Right kidney (tissue), 9 donors: ENCODE data around the gene ZNF224.

ENCODE experiments used
- DNase-seq: peaks from one replicate; pipeline ENCODE4 v3.0.0-alpha.2; 2016
- long read RNA-seq, 8 donors: transcript quantifications; one replicate each; lab custom pipeline, GENCODE V29; 2026

The ZNF224 gene
- long read RNA-seq, donor 1, transcript ZNF224-203 (1 exons, 1,552 nt), result minor isoform, 5 of 21 reads
- long read RNA-seq, donor 1, transcript ZNF224-208 (1 exons, 2,994 nt), result major isoform, 16 of 21 reads
- long read RNA-seq, donor 1, partial matches to known transcripts, result 0 of 21 reads
- long read RNA-seq, donor 1, other reads (novel, unspliced or antisense), result 0 of 21 reads
- long read RNA-seq, donor 2, partial matches to known transcripts, result 0 of 4 reads
- long read RNA-seq, donor 2, other reads (novel, unspliced or antisense), result 0 of 4 reads
- long read RNA-seq, donor 3, transcript ZNF224-208 (1 exons, 2,994 nt), result major isoform, 8 of 17 reads
- long read RNA-seq, donor 3, partial matches to known transcripts, result 6 of 17 reads
- long read RNA-seq, donor 3, other reads (novel, unspliced or antisense), result 0 of 17 reads
- long read RNA-seq, donor 4, transcript ZNF224-208 (1 exons, 2,994 nt), result major isoform, 9 of 20 reads
- long read RNA-seq, donor 4, transcript ZNF224-203 (1 exons, 1,552 nt), result major isoform, 9 of 20 reads
- long read RNA-seq, donor 4, partial matches to known transcripts, result 0 of 20 reads
- long read RNA-seq, donor 4, other reads (novel, unspliced or antisense), result 0 of 20 reads
- long read RNA-seq, donor 5, transcript ZNF224-208 (1 exons, 2,994 nt), result major isoform, 15 of 23 reads
- long read RNA-seq, donor 5, transcript ZNF224-203 (1 exons, 1,552 nt), result minor isoform, 6 of 23 reads
- long read RNA-seq, donor 5, partial matches to known transcripts, result 0 of 23 reads
- long read RNA-seq, donor 5, other reads (novel, unspliced or antisense), result 0 of 23 reads
- long read RNA-seq, donor 6, transcript ZNF224-208 (1 exons, 2,994 nt), result major isoform, 14 of 16 reads
- long read RNA-seq, donor 6, partial matches to known transcripts, result 0 of 16 reads
- long read RNA-seq, donor 6, other reads (novel, unspliced or antisense), result 0 of 16 reads
- long read RNA-seq, donor 7, transcript ZNF224-208 (1 exons, 2,994 nt), result major isoform, 16 of 30 reads
- long read RNA-seq, donor 7, partial matches to known transcripts, result 8 of 30 reads
- long read RNA-seq, donor 7, other reads (novel, unspliced or antisense), result 0 of 30 reads
- long read RNA-seq, donor 8, transcript ZNF224-208 (1 exons, 2,994 nt), result major isoform, 7 of 14 reads
- long read RNA-seq, donor 8, transcript ZNF224-203 (1 exons, 1,552 nt), result minor isoform, 6 of 14 reads
- long read RNA-seq, donor 8, partial matches to known transcripts, result 0 of 14 reads
- long read RNA-seq, donor 8, other reads (novel, unspliced or antisense), result 0 of 14 reads

- peak; percentile 82 for DNase-seq
Observed at GRCh38 chr19:44093931-44094765, at the start of gene ZNF224. ZNF224 (plus strand) TSS chr19:44094361; CDS start chr19:44097874, 3,513 bp downstream.

DNA sequence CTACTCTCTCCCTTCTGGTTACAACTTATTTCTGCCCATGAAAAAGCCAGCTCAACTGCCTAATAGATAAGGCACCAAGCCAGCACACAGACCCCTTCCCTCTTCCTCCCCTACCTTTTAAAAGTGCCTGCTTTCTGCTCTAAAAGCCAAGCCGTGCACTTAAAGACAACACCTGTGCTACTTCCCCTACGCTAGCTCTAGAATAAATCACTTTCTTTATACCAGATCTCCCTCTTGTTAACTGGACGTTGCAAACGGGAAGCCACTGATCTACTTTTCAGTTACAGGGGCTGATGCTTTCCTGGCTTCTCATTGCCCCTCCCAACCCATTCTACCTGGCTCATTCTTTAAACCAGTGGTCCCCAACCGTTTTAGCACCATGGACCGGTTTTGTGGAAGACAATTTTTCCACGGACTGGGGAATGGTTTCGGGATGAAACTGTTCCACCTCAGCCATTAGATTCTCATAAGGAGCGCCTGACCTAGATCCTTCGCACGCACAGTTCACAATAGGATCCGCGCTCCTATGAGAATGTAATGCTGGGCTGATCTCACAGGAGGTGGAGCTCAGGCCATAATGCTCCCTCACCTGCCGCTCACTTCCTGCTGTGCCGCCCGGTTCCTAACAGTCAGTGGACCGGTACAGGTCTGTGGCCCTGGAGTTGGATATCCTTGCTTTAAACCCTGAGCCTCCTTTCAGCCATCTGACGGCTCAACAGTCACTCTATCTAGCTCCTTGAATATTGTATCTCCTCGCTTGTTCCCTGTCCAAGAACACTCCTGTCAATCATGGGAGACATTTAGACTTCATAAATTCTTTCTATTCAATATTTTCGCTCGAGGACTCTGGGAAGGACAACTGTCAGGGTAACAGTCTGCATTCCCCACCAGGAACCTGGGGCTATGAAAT, 43.2 kb upstream of the ZNF224 start:
- DNase-seq, result peak; percentile 13

DNA sequence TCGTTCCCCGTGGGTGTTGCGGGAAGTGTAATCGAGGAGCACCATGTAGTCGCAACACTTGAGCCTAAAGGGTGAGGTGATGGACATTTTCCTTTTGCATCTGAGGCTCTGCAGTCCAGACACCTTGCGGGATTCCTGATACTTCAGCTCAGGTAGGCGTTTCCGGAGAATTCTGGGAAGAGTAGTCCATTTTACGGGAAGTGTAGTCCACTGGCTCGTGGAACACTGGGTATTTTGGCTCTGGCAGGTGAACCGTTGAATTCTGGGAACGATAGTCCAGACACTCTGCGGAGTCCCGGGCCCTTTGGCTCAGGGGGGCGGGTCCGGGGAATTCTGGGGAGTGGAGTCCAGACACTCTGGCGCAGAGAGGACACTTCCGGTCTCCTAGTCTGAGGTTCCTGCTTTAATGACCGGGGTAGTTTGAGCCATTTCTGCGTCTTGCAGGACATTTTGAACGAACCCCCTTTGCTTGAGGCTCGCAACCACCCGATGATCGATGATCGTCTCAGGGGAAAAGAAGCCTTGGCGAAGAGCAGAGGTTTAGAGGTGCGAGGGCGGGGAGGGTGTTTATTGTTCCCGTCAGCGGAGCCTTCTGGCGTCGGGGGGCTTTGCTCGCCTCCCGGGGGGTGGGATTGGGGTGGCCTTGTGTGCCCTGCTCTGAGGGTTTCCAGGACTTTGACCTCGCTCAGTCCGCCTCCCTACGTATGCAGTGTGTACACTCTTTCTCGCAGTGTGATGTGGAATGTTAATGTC, 42.3 kb upstream of the ZNF224 start, which contains the start of gene ZNF223:
ZNF223 (plus strand) TSS at position 387 of the 753 bp plus-strand sequence. CDS start 3,141 bp downstream, outside the sequence.
- peak; percentile 60 for DNase-seq

- no peak for DNase-seq
Observed at GRCh38 chr19:44055870-44056269, 38.3 kb upstream of the ZNF224 start.

DNA sequence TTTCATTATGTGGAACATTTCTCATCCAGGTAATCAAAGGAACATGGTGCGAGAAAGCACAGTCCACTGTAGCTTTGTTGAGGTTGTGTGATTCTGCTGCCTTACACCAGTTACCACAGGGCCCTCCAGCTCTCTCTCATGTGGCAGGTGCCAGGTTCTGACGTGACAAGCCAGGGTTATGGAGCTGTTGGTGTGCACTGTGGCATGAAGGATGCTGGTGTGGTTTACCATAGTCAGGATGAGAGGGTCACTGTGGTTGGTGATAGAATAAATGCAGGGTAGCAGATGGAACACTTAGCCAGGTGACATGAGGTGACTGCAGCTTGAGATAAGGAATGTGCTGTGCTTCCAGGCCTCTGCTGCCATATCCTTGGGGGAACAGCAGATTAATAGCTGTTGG, 34.9 kb upstream of the ZNF224 start:
- no peak for DNase-seq

- no peak for DNase-seq
Observed at GRCh38 chr19:44061038-44061437, 33.1 kb upstream of the ZNF224 start.

DNA sequence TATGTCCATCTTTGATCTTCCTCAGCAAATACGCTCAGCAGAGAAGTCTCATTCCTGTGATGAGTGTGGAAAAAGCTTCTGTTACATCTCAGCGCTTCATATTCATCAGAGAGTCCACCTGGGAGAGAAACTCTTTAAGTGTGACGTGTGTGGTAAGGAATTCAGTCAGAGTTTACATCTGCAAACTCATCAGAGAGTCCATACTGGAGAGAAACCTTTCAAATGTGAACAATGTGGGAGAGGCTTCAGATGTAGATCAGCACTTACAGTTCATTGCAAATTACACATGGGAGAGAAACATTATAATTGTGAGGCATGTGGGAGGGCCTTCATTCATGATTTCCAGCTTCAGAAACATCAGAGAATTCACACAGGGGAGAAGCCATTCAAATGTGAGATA, 27.9 kb upstream of the ZNF224 start:
- DNase-seq, result no peak

- no peak for DNase-seq
Observed at GRCh38 chr19:44069415-44069814, 24.7 kb upstream of the ZNF224 start.

- DNase-seq, result peak; percentile 85
Observed at GRCh38 chr19:44071824-44072542, 22.2 kb upstream of the ZNF224 start, which contains the start of gene ZNF284. ZNF284 (plus strand) TSS chr19:44072159; CDS start chr19:44076390, 4,231 bp downstream.

DNA sequence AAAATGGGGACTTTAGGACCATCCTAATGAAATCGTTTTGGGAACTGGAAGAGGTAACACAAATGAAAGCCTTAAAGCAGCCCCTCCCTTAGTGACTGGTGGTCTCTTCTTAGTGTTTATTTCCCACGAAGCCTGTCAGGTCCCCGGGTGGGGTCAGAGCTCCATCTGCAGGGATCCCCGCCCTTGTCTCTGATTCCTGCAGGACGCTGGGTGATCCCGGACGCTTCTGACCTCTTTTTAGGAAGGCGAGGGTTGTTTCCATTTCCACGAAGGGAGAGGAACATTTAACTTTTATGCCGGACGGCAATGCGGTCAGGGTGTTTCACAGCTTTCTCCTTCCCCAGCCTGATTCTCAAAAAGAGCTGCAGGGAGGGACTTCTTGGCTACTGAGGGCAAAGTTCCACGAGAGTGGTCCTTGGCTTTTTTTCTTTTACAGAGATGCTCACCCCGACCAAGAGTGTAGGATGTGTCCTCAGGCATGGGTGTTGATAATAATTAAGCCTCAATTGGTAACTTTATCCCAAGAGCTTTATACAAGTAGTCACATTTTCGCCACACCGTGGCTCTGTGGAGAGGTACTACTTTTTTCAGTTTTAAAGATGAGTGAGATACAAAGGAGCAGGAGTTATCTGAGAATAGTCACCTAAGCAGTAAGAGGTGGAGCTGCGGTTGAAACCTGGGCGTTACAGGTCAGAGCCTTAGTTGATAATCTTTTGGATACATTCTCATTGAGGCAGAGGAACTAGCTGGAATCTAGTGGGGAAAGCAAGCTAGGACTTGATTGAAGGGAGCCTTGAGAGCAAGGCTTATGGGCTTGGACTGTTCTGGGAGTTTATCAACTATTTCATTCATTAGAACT, 21.4 kb upstream of the ZNF224 start:
- peak; percentile 39 for DNase-seq

DNA sequence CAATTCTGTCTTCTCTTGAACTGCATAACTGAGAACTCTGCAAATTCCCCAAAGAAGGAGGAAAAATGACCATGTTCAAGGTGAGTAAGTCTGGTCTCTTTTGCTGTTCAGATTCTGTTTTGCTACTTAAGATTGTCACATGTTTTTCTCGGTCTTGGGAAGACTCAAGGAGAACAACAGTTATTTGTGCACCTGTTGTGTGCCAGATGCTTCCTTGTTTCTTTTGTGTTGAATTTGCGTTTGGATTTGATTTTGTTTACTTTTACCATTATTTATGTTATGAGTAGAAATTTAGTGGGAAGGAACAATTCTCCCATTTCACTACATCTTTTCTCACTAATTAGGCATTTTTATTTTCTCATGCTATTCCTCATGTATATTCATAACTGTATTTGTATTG, 17.8 kb upstream of the ZNF224 start:
- no peak for DNase-seq

DNA sequence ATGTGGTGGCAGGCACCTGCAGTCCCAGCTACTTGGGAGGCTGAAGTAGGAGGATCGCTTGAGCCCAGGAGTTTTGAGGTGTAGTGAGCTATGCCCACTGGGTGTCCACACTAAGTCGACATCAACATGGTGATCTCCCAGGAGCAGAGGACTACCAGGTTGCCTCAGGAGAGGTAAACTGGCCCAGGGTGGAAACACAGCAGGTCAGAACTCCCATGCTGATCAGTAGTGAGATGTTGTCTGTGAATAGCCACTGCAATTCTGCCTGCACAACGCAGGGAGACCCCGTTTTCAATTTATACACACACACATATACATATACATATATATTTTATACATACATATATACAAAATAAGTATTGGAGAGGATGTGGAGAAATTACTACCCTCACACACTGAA, 2.1 kb upstream of the ZNF224 start:
- DNase-seq, result no peak

DNA sequence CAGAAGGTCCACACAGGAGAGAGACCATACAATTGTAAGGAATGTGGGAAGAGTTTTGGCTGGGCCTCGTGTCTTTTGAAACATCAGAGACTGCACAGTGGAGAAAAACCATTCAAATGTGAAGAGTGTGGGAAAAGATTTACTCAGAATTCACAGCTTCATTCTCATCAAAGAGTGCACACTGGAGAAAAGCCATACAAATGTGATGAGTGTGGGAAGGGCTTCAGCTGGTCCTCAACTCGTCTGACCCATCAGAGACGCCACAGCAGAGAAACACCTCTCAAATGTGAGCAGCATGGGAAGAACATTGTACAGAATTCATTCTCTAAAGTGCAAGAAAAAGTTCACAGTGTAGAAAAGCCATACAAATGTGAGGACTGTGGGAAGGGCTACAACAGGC, 13.6 kb downstream of the ZNF224 start:
- no peak for DNase-seq

DNA sequence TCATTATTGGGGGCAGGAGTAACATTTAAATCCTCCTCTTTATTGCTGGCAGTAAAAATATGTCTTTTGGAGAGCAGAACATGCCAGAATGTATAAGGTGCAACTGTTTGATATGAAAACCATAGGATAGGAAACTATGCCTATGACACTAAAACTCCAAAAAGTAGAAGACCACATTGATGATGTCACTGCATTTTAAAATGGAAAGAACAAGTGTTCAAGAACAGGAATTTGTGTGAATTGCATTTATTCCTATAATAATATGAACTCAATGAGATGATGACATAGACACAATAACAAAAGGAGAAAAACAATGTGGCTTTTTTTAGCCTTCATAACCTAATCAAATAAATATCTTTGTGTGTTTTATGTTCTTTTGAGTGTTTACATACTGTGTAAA, 15.3 kb downstream of the ZNF224 start:
- no peak for DNase-seq

- DNase-seq, result peak; percentile 45
Observed at GRCh38 chr19:44111910-44112463, 17.8 kb downstream of the ZNF224 start.

DNA sequence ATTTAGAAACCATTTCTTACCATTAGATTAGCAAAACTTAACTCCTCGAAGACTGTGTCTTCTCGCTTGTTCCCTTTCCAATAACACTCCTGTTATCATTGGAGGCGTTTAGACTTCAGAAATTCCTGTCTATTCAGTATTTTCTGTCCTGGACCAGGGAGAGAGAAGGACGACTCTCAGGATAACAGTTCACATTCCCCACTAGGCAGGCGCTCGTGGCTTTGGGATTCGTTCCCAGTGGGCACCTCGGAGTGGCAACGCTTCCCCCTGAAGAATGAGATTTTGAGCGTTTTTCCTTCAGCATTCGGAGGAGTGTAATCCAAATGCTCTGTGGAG, 18.6 kb downstream of the ZNF224 start:
- no peak for DNase-seq

DNA sequence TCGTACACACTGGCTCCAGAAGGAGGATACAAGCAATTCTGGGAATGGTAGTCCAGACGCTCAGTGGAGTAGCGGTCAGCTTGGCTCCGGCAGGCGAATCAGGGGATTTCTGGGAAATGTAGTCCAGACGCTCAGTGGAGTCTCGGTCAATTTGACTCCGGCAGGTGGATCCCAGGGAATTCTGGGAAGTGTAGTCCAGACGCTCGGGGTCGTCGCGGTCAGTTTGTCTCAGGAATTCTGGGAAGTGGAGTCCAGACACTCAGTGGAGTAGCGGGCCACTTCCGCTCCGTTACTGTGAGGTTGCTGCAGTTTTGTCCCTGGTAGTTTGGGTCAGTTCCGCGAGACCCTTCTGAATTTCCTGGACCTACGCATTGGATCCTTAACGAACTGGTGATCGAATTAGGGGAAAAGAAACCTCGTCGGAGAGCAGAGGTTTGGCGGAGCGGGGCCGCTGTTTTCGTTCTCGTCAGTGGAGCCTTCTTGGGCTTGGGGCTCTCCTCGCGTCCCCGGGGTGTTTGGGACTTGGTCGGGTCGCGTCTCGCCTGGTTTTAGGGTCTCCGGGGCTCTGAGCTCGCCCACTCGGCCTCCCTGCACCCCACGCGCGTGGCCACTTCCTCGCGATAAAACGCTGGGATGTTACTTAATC, 19.1 kb downstream of the ZNF224 start, which contains the start of gene ZNF225:
ZNF225 (plus strand) TSS at position 262 of the 646 bp plus-strand sequence. CDS start 2,429 bp downstream, outside the sequence.
- DNase-seq, result peak; percentile 83
